GF-D8 (cell line): ENCODE results near the gene KRTAP2-3.
"Not testable (repeated sequence)": the region's sequence is repeated elsewhere in the genome, so short reads cannot be mapped to it uniquely, and the experiment has no call there.

ENCODE experiments used
- DNase-seq: peaks from one replicate; lab custom pipeline; 2025; lab: John Stamatoyannopoulos, UW

The KRTAP2-3 gene

DNA sequence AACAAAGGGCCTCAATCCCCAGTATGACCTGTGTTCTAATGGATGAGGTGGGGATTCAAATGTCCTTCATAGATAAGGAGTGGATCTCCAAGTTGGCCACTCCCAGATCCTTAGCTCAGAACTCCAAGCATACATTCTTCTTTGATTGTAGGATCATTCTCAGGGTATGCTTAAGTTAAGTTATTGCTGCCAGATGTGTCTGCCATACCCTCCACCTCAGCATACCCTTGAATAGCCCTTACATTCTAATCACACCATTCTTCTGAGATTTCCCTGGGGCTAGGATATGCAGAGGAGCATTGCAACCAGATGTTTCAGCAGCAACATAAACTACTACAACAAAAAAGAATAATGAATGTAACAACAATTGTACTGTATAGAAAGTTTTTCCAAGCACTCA is 7.4 kb upstream of the KRTAP2-3 start:
- no peak for DNase-seq

DNA sequence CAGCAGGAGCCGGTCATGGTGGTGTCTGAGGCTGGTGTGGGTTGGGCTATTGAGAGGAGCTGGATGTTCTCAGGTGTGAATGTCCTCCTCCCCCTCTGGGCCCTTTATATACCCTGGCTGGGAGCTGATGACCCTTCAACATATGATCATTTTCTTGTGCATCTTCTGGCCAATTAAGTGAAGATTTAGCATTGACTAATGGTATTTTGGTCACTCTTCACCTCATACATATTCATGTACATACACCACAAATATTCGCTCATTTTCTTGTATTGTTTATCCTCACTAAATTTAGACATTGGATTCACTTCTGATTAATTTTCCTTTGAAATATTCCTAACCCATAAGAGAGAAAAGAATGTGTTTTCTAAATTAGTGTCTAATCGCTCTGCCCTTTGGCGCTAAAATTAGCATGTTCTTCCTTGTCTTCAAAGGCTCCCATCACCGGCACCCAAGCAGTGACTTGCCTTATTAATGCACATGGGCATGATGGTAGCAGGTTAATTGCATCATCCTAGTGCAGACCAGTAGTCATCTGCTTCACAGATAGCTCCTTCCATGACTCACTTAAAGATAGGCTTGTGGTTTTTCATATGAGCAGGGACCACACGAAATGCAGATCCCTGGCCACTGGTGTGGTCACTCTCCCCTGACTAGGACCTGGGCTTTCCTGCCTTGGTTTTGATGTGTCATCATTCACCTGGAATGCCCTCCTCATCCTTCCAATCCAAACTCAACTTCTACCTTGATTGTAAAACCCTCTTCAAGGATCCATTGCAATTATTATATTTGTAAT is 6.1 kb upstream of the KRTAP2-3 start, which contains the start of gene KRTAP2-4:
TSS of gene KRTAP2-4 (minus strand) at position 51 of the 796 bp plus-strand sequence. CDS start at position 17, 34 bp downstream.
- DNase-seq, result no peak

DNA sequence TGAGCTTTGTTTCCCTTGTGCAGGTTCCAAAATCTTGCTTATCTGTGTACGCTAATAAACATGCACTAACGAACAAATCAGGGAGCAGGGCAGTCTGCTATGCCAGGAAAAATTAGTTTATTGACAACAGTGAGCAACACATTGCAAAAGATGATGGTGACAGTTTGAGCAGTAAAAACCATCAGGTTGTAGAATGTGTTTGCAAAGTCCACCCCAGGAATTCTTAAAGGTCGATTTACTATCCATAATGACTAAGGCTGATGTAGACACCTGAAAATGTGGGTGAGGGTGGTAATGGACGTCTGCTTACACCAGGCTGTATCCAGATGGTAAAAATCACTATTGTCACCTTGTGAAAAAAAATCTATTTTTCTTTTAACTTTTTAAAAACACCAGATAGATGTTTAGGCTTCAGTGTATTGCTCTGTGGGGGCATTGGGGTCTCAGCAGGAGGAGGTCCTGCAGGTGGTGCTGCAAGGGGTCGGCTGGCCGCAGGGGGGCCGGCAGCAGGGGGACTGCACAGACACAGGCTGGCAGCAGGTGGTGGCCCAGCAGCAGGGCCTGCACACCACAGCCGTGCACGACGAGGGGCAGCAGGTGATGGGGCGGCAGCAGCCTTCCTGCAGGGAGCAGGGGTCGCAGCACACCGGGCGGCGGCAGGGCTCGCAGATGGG is 5.2 kb upstream of the KRTAP2-3 start:
- not testable (repeated sequence) for DNase-seq

DNA sequence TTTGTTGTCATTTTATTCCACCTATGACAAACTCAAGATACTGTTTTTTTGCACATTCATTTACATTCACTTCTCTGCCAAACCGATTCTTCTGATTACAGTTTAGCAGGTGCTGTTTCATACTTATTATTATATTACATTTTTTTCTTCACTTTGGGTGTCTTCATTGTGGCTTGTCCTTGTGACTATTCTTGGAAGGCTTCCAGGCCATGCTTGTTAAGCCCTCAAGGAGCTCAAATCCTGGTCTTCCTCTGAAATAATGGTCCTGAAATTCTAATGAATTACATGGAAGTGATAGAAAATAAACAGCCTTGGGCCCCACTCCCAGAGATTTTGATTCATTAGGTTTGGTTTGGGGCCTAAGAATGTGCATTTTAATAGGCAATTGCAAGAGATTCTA is 4.4 kb upstream of the KRTAP2-3 start:
- no peak for DNase-seq

DNA sequence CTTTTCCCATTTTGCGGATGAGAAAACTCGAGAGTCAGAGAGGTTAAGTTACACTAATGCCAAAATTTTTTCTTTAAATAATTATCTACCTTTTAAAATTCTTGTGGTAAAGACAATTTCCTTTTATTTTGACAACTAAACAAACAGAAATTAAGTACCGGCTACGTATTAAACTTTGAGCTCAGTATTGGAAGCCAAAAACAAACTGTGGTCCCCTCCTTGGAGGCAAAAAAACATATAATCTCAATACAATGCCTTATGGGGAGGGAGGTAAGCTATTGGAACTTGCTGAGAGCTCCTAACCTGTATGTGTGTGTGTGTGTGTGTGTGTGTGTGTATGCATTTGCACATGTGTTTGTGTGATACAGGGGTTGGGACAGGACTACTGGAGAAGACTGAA is 3.5 kb upstream of the KRTAP2-3 start:
- DNase-seq, result no peak

- DNase-seq, result no peak
Observed at GRCh38 chr17:41061964-41062363, 2.0 kb upstream of the KRTAP2-3 start.

DNA sequence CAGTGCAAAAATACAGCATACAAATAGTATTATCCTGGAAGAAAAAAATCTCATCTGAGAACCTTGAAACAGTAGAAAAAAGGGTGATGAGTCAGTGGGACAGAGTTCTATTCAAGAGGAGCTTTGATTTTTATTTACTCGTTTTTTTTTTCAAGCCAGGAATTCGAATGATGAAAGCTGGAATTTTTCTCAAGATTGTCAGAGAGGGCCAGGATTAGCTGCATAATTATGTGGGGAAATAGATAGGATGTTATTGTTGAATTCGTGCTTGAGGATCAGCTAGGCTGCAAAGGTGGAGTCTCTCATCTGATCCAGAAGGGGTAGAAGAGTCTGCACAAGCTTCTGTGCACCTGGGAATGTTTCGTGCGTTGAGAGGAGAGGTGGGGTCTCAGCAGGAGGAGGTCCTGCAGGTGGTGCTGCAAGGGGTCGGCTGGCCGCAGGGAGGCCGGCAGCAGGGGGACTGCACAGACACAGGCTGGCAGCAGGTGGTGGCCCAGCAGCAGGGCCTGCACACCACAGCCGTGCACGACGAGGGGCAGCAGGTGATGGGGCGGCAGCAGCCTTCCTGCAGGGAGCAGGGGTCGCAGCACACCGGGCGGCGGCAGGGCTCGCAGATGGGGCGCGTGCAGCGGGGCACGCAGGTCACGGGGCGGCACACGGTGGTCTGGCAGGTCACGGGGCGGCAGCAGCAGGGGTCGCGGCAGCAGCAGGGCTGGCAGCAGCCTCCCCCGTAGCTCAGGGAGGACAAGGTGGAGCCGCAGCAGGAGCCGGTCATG is 450 bp downstream of the KRTAP2-3 start:
- not testable (repeated sequence) for DNase-seq

- DNase-seq, result no peak
Observed at GRCh38 chr17:41058741-41059140, 1.2 kb downstream of the KRTAP2-3 start.

GRCh38 chr17:41057547-41057946 is 2.4 kb downstream of the KRTAP2-3 start:
- no peak for DNase-seq

- DNase-seq, result not testable (repeated sequence)
Observed at GRCh38 chr17:41055130-41055529, 4.8 kb downstream of the KRTAP2-3 start, which contains the start of gene KRTAP2-2. TSS of gene KRTAP2-2 (minus strand) at chr17:41055230. CDS start at chr17:41055211, 19 bp downstream.

- not testable (repeated sequence) for DNase-seq
Observed at GRCh38 chr17:41054556-41054955, 5.4 kb downstream of the KRTAP2-3 start.

DNA sequence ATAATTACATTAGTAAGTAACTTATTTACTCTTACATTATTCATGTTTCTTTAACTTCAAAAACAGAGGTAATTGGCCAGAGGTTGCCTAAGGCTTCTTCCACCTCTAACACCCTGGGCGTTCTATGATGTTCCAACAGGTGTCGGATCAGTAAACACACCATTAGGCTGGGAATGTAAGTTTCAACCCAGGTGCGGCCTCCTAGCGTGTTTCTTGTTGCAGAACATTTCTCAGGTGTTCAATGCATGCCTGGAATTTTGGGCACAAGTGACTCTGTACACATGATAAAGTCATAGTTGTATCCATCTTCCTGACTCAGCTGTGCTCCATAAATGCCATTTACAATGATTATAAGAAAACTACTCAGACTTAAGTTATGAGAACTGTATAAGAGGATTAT is 5.9 kb downstream of the KRTAP2-3 start:
- no peak for DNase-seq

- no peak for DNase-seq
Observed at GRCh38 chr17:41052566-41052965, 7.3 kb downstream of the KRTAP2-3 start.

DNA sequence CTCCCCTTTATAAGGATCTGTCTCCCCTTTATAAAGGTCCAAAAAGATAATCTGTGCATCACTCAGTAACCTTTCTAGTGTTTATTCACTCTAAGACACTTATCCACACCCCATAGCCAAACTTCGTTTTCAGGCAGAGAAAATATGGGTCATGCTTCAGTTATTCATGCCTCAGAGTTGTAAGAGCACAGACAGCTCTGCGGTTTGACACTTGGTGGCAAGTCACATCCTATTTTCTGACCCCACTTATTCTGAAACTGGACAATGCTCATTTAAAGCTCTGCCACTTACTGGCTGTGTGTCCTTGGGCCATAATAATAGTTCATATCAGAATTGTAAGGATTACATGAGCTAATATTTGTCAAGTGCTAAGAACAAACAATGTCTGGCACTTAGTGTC is 10.8 kb downstream of the KRTAP2-3 start:
- no peak for DNase-seq

DNA sequence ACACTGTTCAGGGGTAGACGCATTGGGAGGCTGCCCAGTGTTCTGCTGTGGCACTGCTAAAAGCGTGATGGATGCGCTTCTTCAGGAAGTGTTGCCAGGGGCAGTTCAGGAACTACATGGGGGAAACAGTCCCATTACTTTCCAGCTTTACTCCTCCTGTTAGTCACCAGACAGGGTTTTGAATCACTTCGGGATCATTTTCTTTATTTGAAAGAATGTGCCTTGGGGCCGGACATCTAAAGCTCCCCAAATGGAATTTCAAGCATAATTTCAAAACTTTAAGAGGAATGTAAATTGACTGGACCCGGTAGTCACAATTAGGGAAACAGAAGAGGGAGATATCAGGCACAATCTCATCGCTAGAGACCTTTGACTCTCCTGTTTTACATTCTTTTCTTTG is 11.5 kb downstream of the KRTAP2-3 start:
- no peak for DNase-seq

DNA sequence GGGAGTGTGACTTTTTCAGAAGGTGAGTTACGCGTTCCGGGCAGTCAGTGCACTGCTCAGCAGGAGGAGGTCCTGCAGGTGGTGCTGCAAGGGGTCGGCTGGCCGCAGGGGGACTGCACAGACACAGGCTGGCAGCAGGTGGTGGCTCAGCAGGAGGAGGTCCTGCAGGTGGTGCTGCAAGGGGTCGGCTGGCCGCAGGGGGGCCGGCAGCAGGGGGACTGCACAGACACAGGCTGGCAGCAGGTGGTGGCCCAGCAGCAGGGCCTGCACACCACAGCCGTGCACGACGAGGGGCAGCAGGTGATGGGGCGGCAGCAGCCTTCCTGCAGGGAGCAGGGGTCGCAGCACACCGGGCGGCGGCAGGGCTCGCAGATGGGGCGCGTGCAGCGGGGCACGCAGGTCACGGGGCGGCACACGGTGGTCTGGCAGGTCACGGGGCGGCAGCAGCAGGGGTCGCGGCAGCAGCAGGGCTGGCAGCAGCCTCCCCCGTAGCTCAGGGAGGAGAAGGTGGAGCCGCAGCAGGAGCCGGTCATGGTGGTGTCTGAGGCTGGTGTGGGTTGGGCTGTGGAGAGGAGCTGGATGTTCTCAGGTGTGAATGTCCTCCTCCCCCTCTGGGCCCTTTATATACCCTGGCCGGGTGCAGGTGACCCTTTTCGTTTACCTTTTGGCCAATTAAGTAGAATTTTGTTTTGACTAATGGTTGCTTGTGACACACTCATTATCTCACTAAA is 13.0 kb downstream of the KRTAP2-3 start, which contains the start of gene KRTAP2-1:
TSS of gene KRTAP2-1 (minus strand) at position 582 of the 731 bp plus-strand sequence. CDS start at position 533, 49 bp downstream.
- DNase-seq, result not testable (repeated sequence)

DNA sequence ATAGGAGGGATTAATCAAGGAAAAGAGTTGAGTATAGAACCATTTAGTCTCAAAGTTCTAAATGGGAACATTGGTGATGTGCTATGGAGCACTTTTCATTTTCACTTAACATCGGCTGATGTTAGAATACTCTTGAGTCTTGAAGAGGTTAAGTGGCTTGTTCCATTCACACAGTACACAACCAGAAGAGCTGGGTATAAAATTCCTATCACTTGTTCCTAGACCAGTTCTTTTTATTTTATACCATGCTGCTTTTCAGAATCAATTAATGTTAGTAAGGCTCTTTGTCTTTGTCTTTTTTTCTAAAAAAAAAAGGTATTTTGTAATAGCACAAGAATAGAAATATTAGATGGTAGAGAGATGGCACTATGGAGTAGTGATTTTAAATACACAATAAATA is 17.0 kb downstream of the KRTAP2-3 start:
- no peak for DNase-seq

- DNase-seq, result not testable (repeated sequence)
Observed at GRCh38 chr17:41040783-41041571, 18.9 kb downstream of the KRTAP2-3 start, which contains the start of gene KRTAP1-1. TSS of gene KRTAP1-1 (minus strand) at chr17:41041450. CDS start at chr17:41041397, 53 bp downstream.

- no peak for DNase-seq
Observed at GRCh38 chr17:41037853-41038350, 22.0 kb downstream of the KRTAP2-3 start.

- DNase-seq, result not testable (repeated sequence)
Observed at GRCh38 chr17:41034346-41034935, 25.5 kb downstream of the KRTAP2-3 start, which contains the start of gene KRTAP1-3. TSS of gene KRTAP1-3 (minus strand) at chr17:41034874. CDS start at chr17:41034821, 53 bp downstream.
